Stimulated activated CD4-positive, alpha-beta T cell treated with anti-CD3 and anti-CD28 coated beads, Interleukin-15, amount 100 ng/mL, for 1 hour (primary cell): ENCODE measurements around the gene TSSK6.

Source experiments
- DNase-seq, 2 donors: peaks; one replicate each; pipeline ENCODE4 v3.0.0-alpha.2; 2020; ENCODE audit warnings: low read depth in 1 of 2, low spot score in 1 of 2

The TSSK6 gene

GRCh38 chr19:19544954-19545591 is 29.7 kb upstream of the TSSK6 start:
- no peak for DNase-seq

DNA sequence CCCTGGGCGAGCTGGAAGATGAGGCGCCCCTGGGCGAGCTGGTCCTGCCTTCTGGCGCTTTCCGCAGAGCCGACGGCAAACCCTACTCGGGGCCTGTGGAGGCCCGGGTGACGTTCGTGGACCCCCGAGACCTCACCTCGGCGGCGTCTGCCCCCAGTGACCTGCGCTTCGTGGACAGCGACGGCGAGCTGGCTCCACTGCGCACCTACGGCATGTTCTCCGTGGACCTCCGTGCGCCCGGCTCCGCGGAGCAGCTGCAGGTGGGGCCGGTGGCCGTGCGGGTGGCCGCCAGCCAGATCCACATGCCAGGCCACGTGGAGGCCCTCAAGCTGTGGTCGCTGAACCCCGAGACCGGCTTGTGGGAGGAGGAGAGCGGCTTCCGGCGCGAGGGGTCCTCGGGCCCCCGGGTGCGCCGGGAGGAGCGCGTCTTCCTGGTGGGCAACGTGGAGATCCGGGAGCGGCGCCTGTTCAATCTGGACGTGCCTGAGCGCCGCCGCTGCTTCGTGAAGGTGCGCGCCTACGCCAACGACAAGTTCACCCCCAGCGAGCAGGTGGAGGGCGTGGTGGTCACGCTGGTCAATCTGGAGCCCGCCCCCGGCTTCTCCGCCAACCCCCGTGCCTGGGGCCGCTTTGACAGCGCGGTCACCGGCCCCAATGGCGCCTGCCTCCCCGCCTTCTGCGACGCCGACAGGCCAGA is 29.1 kb upstream of the TSSK6 start:
- no peak for DNase-seq

DNA sequence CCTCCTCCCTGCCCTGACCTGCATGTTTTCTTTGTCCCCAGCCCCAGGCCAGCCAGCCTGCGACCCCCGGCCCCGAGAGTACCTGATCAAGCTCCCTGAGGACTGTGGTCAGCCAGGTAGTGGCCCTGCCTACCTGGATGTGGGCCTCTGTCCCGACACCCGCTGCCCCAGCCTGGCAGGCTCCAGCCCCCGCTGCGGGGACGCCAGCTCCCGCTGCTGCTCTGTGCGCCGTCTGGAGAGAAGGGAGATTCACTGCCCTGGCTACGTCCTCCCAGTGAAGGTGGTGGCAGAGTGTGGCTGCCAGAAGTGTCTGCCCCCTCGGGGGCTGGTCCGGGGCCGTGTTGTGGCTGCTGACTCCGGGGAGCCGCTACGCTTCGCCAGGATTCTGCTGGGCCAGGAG is 28.3 kb upstream of the TSSK6 start:
- DNase-seq = no peak

DNA sequence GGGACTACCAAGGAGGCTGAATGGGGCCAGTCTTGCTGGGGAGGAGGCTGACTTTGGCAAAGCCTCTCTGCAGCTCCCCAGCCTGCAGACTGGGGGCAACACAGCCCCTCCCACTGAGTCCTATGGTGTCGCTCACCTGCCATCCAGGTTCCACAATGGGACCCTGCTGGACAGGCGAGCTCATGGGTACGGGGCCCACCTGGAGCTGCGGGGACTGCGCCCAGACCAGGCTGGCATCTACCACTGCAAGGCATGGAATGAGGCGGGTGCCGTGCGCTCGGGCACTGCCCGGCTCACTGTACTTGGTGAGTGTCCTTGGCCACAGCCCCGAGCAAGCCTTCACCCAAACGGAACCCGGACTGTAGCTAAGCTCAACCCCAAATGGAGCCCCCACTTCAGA is 27.8 kb upstream of the TSSK6 start:
- no peak for DNase-seq

DNA sequence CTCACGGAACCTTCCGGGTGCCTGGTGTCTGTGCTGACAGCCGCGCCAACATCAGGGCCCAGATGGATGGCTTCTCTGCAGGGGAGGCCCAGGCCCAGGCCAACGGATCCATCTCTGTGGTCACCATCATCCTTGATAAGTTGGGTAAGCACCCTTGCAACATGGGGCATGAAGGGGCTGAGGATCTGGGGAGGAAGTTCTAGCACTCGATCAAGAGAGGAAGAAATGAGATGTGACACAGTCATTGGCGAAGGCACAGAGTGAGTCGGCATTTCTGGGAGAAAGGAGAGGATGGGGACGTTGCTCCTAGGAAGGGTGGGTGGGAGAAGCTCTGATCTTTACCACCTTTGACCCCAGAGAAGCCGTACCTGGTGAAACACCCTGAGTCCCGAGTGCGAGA is 27.2 kb upstream of the TSSK6 start:
- no peak for DNase-seq

DNA sequence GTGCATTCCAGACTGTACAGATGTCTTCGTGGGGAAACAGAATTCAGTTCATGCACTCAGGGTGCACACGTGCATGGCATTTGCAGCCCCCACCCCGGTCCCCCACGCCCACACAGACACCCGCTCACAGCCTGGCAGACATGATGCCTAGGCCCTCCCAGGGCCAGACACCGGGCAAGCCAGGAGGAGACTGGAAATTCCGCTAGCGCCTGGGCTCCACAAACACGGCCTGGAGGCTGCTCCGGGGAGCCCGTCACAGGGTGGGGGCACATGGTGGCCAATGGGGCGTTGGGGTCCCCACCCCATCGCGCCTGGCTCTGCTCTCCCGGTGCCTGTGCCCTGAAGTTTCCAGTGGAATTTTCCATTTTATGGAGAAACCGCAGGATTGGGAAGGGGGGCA is 26.3 kb upstream of the TSSK6 start:
- no peak for DNase-seq

GRCh38 chr19:19540715-19541515 is 25.6 kb upstream of the TSSK6 start:
- DNase-seq = peak; percentile 45 to 69

GRCh38 chr19:19540064-19540714 is 24.8 kb upstream of the TSSK6 start:
- DNase-seq = peak in 1 of 2 donors; percentile 57

DNA sequence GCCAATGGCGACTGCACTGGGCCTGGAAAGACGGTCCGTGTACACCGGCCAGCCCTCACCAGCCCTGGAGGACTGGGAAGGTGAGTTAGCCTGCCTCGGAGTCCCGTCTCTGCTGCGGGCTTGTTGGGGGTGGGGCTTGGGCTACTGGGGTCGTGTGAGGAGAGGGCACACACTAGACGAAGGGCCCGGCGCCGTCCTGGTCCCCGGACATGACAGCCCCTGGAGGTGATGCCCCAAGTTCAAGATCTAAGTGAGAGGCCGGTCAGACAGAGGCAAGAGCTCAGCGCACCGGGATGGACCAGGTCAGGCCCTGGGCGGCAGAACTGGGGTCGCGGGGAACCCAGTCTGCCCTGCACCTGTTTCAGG is 24.3 kb upstream of the TSSK6 start:
- DNase-seq = no peak

GRCh38 chr19:19538785-19539166 is 23.4 kb upstream of the TSSK6 start:
- no peak for DNase-seq

DNA sequence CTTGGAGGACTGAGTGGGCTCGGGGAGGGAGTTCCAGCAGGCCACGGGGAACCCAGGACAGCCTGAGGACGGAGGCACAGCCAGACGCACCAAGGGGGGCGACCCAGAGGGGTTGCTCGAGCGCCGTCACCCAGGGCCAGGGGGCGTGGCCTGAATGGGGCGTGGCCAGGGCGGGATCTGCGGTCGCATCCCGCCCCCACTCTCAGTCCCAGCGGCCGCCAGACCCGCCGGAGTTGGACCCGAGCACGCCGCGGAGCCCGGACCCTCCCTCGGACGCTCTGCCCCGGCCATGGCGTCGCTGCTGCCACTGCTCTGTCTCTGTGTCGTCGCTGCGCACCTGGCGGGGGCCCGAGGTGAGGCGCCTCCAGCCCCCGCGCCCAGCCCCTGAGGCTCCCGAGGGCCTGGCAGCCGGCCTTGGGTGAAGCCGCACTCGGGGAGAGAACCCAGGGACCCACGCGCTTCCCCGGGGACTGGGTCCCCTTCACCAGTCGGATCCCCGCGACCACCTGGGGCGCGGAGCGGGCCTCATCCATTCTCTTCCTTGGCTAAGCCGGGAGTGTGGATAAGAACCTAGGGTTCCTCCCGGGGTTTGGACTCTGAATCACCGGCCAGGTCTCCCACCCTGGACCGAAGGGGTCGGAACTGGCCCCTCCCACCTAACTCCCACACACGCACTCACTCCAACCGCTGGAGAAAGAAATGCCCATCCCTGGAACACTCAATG is 22.9 kb upstream of the TSSK6 start, which contains the start of gene CILP2:
Gene CILP2, plus strand, starts transcription at position 205 of the 724 bp plus-strand sequence. Its CDS starts 85 bp downstream, at position 290.
- DNase-seq = peak; percentile 15 to 38

DNA sequence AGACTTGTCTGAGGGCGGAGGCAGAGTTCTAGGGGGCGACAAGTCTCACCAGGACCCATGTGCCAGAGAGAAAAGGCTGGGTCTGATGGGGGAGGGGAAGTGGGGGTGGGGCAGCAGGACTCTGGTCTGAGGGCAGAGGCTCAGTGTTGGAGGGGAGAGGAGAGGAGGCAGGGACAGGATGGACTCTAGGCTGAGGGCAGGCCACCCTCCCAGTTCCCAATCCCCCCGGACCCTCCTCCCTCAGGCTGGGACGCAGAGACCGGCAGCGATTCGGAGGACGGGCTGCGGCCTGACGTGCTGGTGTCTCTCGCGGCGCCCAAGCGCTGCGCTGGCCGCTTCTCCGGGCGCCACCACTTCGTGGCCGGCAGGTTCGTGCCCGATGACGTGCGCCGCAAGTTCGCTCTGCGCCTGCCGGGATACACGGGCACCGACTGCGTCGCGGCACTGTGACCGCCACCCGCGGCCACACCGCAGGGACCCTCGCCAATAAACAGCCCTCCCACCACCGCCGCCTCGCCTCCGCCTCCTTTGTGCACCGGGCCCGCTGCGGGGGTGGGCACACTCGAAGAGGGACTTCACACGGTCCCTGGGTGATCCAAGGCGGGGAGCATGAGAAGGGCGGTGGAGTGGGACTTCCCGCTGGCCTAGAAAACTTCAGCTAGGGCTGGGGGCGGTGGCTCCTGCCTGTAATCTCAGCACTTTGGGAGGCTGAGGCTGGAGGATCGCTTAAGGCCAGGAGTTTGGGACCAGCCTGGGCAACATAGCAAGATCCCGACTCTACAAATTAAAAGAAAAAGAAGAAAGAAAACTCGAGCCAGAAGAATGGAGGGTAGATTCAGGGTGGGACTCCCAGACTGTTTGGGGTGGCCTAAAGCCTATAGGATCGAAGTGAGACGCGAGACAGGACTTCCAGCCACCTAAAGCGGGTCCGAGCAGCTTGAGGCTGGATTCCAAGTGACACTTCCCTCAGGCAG is 22.0 kb upstream of the TSSK6 start:
- no peak for DNase-seq

GRCh38 chr19:19535311-19536191 is 20.2 kb upstream of the TSSK6 start:
- DNase-seq = no peak

GRCh38 chr19:19534556-19535265 is 19.4 kb upstream of the TSSK6 start:
- DNase-seq = no peak

DNA sequence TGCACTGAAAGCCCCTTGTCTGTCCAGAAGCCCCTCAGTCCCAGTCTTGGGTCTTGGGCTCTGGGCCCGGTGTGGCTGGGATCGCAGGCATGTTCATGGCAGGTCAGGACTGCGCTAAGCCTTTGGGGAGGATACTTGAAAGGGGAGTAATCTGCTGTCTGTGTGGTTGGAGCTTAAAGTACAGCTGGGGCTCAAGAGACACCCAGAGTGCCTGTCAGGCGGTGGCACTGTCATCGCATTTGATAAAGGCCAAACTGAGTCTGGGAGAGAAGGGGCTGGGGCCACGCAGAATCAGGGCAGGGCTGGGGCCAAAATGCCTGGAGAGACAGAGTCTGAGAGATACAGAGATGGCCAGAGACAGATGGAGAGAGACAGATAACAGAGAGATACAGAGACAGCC is 18.5 kb upstream of the TSSK6 start:
- DNase-seq = no peak

DNA sequence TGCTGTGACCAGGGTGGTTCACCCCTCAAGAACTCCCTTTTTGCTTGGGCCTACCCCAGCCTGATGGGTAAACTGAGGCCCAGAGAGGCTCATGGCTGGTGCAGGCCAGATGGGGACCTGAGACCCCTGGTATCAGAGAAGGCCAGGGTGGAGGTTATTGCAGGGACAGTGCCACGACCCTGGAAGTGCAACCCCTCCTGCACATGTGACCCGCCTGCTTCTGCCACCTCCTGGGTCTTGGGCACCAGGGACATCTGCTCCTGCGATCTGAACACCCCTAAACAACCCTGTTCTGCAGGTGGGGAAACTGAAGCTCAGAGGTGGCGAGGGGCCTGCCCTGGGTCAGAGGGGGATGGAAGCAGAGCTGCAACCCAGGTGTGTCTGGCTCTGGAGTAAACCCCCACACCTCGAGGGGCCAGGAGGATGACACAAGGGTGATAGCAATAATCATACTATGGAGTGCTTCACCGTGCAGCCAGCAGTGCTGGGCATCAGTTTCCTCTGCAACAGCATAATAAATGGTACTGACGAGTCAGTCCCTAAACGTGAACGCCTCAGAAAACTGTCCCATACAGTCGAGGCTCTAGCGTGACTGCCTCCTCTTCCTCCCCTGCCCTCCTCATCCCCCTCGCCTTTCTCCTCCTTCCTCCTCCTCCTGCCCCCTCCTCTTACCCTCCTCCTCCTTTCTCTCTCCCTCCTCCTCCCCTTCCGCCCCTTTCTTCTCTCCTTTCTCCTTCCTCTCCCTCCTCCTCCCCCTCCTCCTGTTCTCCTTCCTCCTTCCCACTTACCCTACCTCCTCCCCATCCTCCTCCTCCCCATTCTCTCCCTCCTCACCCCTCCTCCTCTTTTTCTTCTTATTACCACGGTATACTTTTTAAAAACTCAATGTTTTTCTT is 17.7 kb upstream of the TSSK6 start:
- DNase-seq = no peak
